ENCODE measurements around the gene NMRAL1.

- TF ChIP-seq CTCF (IDR thresholded peaks at IDR 0.05) (no peak), POLR2A (IDR thresholded peaks at IDR 0.05) (no peak)
These were observed 24.8 kb upstream of the NMRAL1 start for GRCh38 chr16:4499196-4499555.
